ENCODE results near the gene GLTP.
A peak's percentile ranks its signal among the peaks of the same experiment; 100 is the strongest.

The GLTP gene

GRCh38 chr12:109925185-109925840, 45.0 kb upstream of the GLTP start:
- no peaks in the 10 kb centered on the region for H3K9me3 ChIP-seq (ENCODE audit: control insufficient read depth, insufficient read depth, low read length)
- TF ChIP-seq EZH2phosphoT487 (IDR thresholded peaks at IDR 0.05; ENCODE audit: borderline replicate concordance, low read length), result no peak
- no peaks in the 10 kb centered on the region for H4K20me1 ChIP-seq (ENCODE audit: control insufficient read depth, insufficient read depth, low read depth, low read length)
- peaks cover 38% of the 10 kb centered on the region for H3K36me3 ChIP-seq (ENCODE audit: control insufficient read depth, low read length)
- H3F3A ChIP-seq (ENCODE audit: control insufficient read depth, insufficient read depth), result peaks cover 4% of the 10 kb centered on the region
- no peak overlapping the region for H3K27ac ChIP-seq (ENCODE audit: low read depth, low read length)
- no peaks in the 10 kb centered on the region for H3K27me3 ChIP-seq (ENCODE audit: control insufficient read depth, low read length)
- no peaks in the 10 kb centered on the region for H3K9me2 ChIP-seq (replicated peaks; ENCODE audit: control insufficient read depth, low read length)
- no peak overlapping the region for H3K4me3 ChIP-seq (ENCODE audit: low read length)
- no peak overlapping the region for H3K4me2 ChIP-seq (ENCODE audit: low read length)
- H3K79me2 ChIP-seq (ENCODE audit: control insufficient read depth, low read length), result no peaks in the 10 kb centered on the region
- H3K4me1 ChIP-seq (ENCODE audit: control insufficient read depth, low read length), result peaks cover 23% of the 10 kb centered on the region

DNA sequence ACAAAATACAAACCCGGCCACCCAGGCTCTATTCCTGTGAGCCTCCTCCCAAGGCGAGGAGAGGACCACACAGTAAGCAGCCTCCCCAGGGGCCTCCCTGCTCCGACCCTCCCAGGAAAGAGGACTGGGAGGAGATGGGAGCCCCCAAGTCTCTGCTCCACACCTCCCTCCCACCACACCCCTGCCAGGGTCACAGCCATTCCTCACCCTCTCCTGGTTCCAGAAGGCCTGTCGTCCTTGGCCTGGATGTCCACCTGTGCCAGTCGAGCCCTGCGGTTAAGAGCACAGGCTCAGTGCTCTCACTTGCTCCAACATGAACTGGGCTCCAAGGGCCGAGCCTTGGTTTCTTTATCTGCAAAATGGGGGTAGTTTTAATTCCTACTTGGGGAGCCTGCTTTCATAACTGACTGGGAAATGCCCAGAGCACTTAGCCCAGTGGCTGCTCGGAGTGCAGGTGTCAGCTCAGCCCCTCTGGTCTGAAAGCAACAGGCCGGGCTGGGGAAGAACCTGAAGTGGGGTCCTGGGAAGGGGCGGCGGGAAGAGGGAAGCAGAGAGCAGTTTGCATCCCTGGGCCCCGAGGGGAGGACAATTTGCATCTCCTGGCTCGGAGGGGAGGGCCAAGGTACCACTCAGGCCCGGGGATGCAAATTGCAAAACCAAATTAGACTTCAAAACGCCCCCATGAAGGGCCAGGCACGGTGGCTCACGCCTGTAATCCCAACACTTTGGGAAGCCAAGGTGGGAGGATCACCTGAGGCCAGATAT, 43.3 kb upstream of the GLTP start:
- Histone ChIP-seq H3K27me3 (ENCODE audit: control insufficient read depth, low read length) (no peaks in the 10 kb centered on the region), H3K4me2 (ENCODE audit: low read length) (peak overlapping the region; percentile 29), H3F3A (ENCODE audit: control insufficient read depth, insufficient read depth) (peaks cover 4% of the 10 kb centered on the region), H3K9me2 (replicated peaks; ENCODE audit: control insufficient read depth, low read length) (no peaks in the 10 kb centered on the region), H3K4me3 (ENCODE audit: low read length) (no peak overlapping the region), H3K27ac (ENCODE audit: low read depth, low read length) (no peak overlapping the region), H3K36me3 (ENCODE audit: control insufficient read depth, low read length) (peaks cover 39% of the 10 kb centered on the region), H3K9me3 (ENCODE audit: control insufficient read depth, insufficient read depth, low read length) (no peaks in the 10 kb centered on the region), H3K4me1 (ENCODE audit: control insufficient read depth, low read length) (peaks cover 23% of the 10 kb centered on the region), H4K20me1 (ENCODE audit: control insufficient read depth, insufficient read depth, low read depth, low read length) (no peaks in the 10 kb centered on the region), H3K79me2 (ENCODE audit: control insufficient read depth, low read length) (no peaks in the 10 kb centered on the region)
- TF ChIP-seq EZH2phosphoT487 (IDR thresholded peaks at IDR 0.05; ENCODE audit: borderline replicate concordance, low read length) (no peak), CTCF (IDR thresholded peaks at IDR 0.05; ENCODE audit: low read depth, low read length, poor library complexity, severe bottlenecking) (no peak)

DNA sequence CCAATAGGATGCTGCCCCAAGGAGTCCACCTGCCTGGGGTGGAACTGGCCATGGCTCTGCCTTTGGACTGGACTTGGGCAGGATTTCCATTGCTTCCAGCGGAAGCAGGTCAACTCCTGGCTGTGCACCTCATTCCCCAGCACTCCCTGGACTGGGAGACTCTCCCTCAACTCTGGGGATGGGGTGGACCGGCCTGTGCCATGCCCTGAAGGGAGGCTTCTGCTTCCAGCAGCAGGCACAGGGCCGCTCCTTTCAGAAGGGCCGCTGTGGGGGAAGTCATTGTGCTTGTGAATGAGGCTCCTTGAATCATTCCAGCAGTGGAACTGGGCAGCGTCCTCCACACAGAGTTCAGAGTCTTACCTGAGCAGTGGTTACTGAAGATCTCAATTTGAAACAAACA, 42.7 kb upstream of the GLTP start:
- peaks cover 39% of the 10 kb centered on the region for H3K36me3 ChIP-seq (ENCODE audit: control insufficient read depth, low read length)
- TF ChIP-seq EZH2phosphoT487 (IDR thresholded peaks at IDR 0.05; ENCODE audit: borderline replicate concordance, low read length) (no peak), CTCF (IDR thresholded peaks at IDR 0.05; ENCODE audit: low read depth, low read length, poor library complexity, severe bottlenecking) (no peak)
- no peak overlapping the region for H3K4me2 ChIP-seq (ENCODE audit: low read length)
- H3K4me3 ChIP-seq (ENCODE audit: low read length), result no peak overlapping the region
- H3K27me3 ChIP-seq (ENCODE audit: control insufficient read depth, low read length), result no peaks in the 10 kb centered on the region
- H3K79me2 ChIP-seq (ENCODE audit: control insufficient read depth, low read length), result no peaks in the 10 kb centered on the region
- peaks cover 23% of the 10 kb centered on the region for H3K4me1 ChIP-seq (ENCODE audit: control insufficient read depth, low read length)
- no peaks in the 10 kb centered on the region for H4K20me1 ChIP-seq (ENCODE audit: control insufficient read depth, insufficient read depth, low read depth, low read length)
- H3K27ac ChIP-seq (ENCODE audit: low read depth, low read length), result no peak overlapping the region
- H3K9me3 ChIP-seq (ENCODE audit: control insufficient read depth, insufficient read depth, low read length), result no peaks in the 10 kb centered on the region
- no peaks in the 10 kb centered on the region for H3K9me2 ChIP-seq (replicated peaks; ENCODE audit: control insufficient read depth, low read length)
- peaks cover 4% of the 10 kb centered on the region for H3F3A ChIP-seq (ENCODE audit: control insufficient read depth, insufficient read depth)

GRCh38 chr12:109921982-109922381, 41.6 kb upstream of the GLTP start:
- no peaks in the 10 kb centered on the region for H3K9me3 ChIP-seq (ENCODE audit: control insufficient read depth, insufficient read depth, low read length)
- no peak overlapping the region for H3K4me2 ChIP-seq (ENCODE audit: low read length)
- H3F3A ChIP-seq (ENCODE audit: control insufficient read depth, insufficient read depth), result peaks cover 7% of the 10 kb centered on the region
- no peaks in the 10 kb centered on the region for H4K20me1 ChIP-seq (ENCODE audit: control insufficient read depth, insufficient read depth, low read depth, low read length)
- TF ChIP-seq CTCF (IDR thresholded peaks at IDR 0.05; ENCODE audit: low read depth, low read length, poor library complexity, severe bottlenecking) (no peak), EZH2phosphoT487 (IDR thresholded peaks at IDR 0.05; ENCODE audit: borderline replicate concordance, low read length) (no peak)
- H3K36me3 ChIP-seq (ENCODE audit: control insufficient read depth, low read length), result peaks cover 45% of the 10 kb centered on the region
- H3K4me3 ChIP-seq (ENCODE audit: low read length), result no peak overlapping the region
- peaks cover 23% of the 10 kb centered on the region for H3K4me1 ChIP-seq (ENCODE audit: control insufficient read depth, low read length)
- H3K79me2 ChIP-seq (ENCODE audit: control insufficient read depth, low read length), result no peaks in the 10 kb centered on the region
- no peaks in the 10 kb centered on the region for H3K27me3 ChIP-seq (ENCODE audit: control insufficient read depth, low read length)
- no peak overlapping the region for H3K27ac ChIP-seq (ENCODE audit: low read depth, low read length)
- H3K9me2 ChIP-seq (replicated peaks; ENCODE audit: control insufficient read depth, low read length), result no peaks in the 10 kb centered on the region
